CD4-positive, CD25-positive, alpha-beta regulatory T cell (primary cell): Measurements from ENCODE around the gene MTERF1. TPM values are rescaled to one million over a fixed set of nuclear protein-coding genes. Genes with fewer than 3 reads are reported as not detected.
"Not testable (repeated sequence)": the region's sequence is repeated elsewhere in the genome, so short reads cannot be mapped to it uniquely, and the experiment has no call there.

Source experiments
- ATAC-seq, 2 donors: fragments of 150-1000 bp; cut with Tn5 transposase; one replicate each; pipeline ENCODE4 v1.10.0; 2021; ENCODE audit warnings: low read depth in 2 of 2, moderate number of reproducible peaks in 2 of 2, moderate library complexity in 1 of 2
- DNase-seq, 3 donors: peaks; one replicate each; pipeline versions ENCODE4 v3.0.0 to v3.0.0-alpha.2; 2012 to 2022; ENCODE audit warnings: mixed read lengths in 1 of 3
- H3K27ac ChIP-seq: one replicate; pipeline ENCODE4 v1.7.0; 2013; ENCODE audit warnings: mild to moderate bottlenecking, low read length; ENCODE audit not compliant: insufficient read depth, poor library complexity, severe bottlenecking
- H3K27me3 ChIP-seq: one replicate; pipeline ENCODE4 v1.7.0; 2013; ENCODE audit warnings: low read length; ENCODE audit not compliant: control insufficient read depth, insufficient read depth
- H3K36me3 ChIP-seq: one replicate; pipeline ENCODE4 v1.7.0; 2013; ENCODE audit warnings: mild to moderate bottlenecking, low read length, moderate library complexity; ENCODE audit not compliant: control insufficient read depth, insufficient read depth
- H3K4me1 ChIP-seq: 2 replicates; pipeline ENCODE4 v1.7.0; 2013; ENCODE audit warnings: mild to moderate bottlenecking, low read length; ENCODE audit not compliant: insufficient read depth, control insufficient read depth, poor library complexity, severe bottlenecking
- H3K4me3 ChIP-seq: one replicate; pipeline ENCODE4 v1.7.0; 2013; ENCODE audit warnings: low read depth, mild to moderate bottlenecking, low read length, moderate library complexity
- H3K9me3 ChIP-seq, 2 experiments: 1 replicate in 1 of 2; 2 replicates in 1 of 2; pipeline ENCODE4 v1.7.0; 2013; ENCODE audit warnings: low read length in 2 of 2, mild to moderate bottlenecking in 1 of 2, moderate library complexity in 1 of 2; ENCODE audit not compliant: control insufficient read depth in 2 of 2
- H3K27ac Mint-ChIP-seq, 3 donors: one replicate each; pipeline ENCODE4 v1.8.0; 2020 to 2022; ENCODE audit warnings: mild to moderate bottlenecking in 3 of 3, mixed read lengths in 3 of 3, moderate library complexity in 2 of 3
- H3K27me3 Mint-ChIP-seq: one replicate; pipeline ENCODE4 v1.8.0; 2022; ENCODE audit warnings: mild to moderate bottlenecking, mixed read lengths
- H3K36me3 Mint-ChIP-seq: one replicate; pipeline ENCODE4 v1.8.0; 2020; ENCODE audit warnings: mixed read lengths
- H3K4me1 Mint-ChIP-seq, 4 donors: one replicate each; pipeline ENCODE4 v1.8.0; 2020 to 2022; ENCODE audit warnings: mixed read lengths in 4 of 4, mild to moderate bottlenecking in 1 of 4
- H3K4me3 Mint-ChIP-seq, 4 donors: one replicate each; pipeline ENCODE4 v1.8.0; 2020 to 2022; ENCODE audit warnings: mild to moderate bottlenecking in 4 of 4, mixed read lengths in 4 of 4, moderate library complexity in 3 of 4
- H3K9me3 Mint-ChIP-seq, 7 donors: one replicate each; pipeline ENCODE4 v1.8.0; 2020 to 2022; ENCODE audit warnings: mixed read lengths in 7 of 7, mild to moderate bottlenecking in 3 of 7, moderate library complexity in 2 of 7
- polyA plus RNA-seq, 4 donors: library from polyadenylated mRNA; unstranded; fragments of 300-500 nt; fragmentation: Illumina TruSeq; gene quantifications; one replicate each; pipeline ENCODE4 v1.2.3, GENCODE V29; 2021
- total RNA-seq: library from RNA; stranded (reverse); gene quantifications from one replicate; pipeline ENCODE4 v1.2.3, GENCODE V29; 2022

The MTERF1 gene
- total and polyA plus RNA-seq, 5 donors from 2014 or later: 9.5 to 20.4 (median 13.9) TPM

DNA sequence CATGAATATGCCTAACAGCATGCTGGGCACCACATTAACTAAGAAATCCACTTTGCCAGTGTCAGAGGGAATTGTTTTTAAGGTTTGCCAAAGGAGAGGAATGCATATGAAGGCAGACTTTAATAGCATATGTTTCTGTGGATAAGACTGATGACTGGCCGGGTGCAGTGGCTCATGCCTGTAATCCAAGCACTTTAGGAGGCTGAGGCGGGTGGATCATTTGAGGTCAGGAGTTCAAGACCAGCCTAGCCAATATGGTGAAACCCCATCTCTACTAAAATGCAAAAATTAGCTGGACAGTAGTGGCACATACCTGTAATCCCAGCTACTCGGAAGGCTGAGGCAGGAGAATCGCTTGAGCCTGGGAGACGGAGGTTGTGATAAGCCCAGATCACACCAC is 13.2 kb upstream of the MTERF1 start:
- H3K27me3 Mint-ChIP-seq: peaks cover 40% of the 10 kb centered on the region
- ATAC-seq, DNase-seq, H3K9me3 Mint-ChIP-seq, H3K27ac Mint-ChIP-seq, H3K4me1 Mint-ChIP-seq, H3K4me1 ChIP-seq, H3K4me3 Mint-ChIP-seq, H3K27ac ChIP-seq, H3K9me3 ChIP-seq, H3K36me3 ChIP-seq, H3K36me3 Mint-ChIP-seq, H3K4me3 ChIP-seq: not testable (repeated sequence)
- H3K27me3 ChIP-seq: peaks cover 18% of the 10 kb centered on the region

DNA sequence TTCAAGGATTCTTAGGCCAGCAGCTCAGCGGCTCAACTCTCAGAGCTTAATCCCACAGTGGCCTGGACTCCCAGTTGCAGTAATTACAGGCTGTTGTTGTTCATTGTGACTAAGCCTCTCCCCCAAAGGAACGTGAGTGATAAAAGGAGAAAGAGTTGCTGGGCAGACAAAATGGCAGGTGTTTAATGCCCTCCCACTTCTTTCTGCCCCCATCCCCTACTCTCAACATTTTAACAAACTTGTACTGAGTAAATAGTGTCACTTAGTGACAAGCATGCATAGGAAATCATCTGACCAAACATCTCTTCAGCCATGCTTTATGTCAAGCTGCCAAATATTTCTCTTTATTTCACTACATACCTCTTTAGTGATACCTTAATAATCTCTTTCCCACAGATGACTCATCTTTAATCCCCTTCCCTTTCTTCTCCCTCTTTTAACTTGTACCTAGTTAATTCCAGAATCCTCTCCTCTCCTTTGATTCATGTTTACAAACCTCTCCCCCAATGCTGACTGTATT is 12.4 kb upstream of the MTERF1 start:
- ATAC-seq (no peak), DNase-seq (no peak)
- Histone ChIP-seq H3K9me3 (no peaks in the 10 kb centered on the region), H3K36me3 (no peaks in the 10 kb centered on the region), H3K27me3 (peaks cover 11% of the 10 kb centered on the region), H3K27ac (no peak overlapping the region), H3K4me1 (no peaks in the 10 kb centered on the region), H3K4me3 (no peak overlapping the region)
- H3K36me3 Mint-ChIP-seq: no peaks in the 10 kb centered on the region
- H3K4me3 Mint-ChIP-seq: no peak overlapping the region
- H3K4me1 Mint-ChIP-seq: no peaks in the 10 kb centered on the region
- peaks cover 0 to 3% (median 0%) of the 10 kb centered on the region in 7 donors for H3K9me3 Mint-ChIP-seq
- peaks cover 40% of the 10 kb centered on the region for H3K27me3 Mint-ChIP-seq
- H3K27ac Mint-ChIP-seq: no peak overlapping the region

DNA sequence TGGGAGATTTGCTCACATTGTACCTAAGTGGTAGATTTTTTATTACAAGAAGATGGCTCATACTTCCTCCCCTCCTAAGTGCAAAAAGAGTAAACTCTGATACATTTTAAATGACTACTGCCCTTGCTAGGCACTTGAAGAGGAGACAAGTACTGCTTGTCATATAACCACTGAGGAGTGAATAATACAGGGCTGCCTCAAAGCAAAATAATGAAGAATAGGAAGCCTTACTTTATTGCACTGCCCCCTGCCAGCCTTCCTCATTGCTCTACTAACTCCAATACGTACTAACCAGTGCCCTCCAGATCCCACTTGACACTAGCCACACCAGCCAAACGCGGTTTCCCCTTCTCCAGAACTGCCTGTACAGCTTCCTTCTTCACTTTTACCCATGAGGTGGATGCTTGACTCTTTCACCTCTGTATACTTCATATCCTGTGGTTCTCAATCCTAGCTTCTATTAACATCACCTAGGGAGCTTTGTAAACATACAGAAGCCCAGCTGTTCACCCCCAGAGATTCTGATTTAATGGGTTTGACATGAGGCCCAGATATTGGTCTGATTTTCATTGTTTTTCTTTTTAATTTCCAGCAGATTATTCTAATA is 11.7 kb upstream of the MTERF1 start:
- Mint-ChIP-seq H3K27me3 (peaks cover 40% of the 10 kb centered on the region), H3K4me1 (no peaks in the 10 kb centered on the region), H3K4me3 (no peak overlapping the region), H3K36me3 (no peaks in the 10 kb centered on the region), H3K27ac (no peak overlapping the region), H3K9me3 (peaks cover 0 to 3% (median 0%) of the 10 kb centered on the region in 7 donors)
- no peak overlapping the region for H3K27ac ChIP-seq
- no peak overlapping the region for H3K4me3 ChIP-seq
- no peaks in the 10 kb centered on the region for H3K36me3 ChIP-seq
- DNase-seq (no peak), ATAC-seq (no peak)
- peaks cover 11% of the 10 kb centered on the region for H3K27me3 ChIP-seq
- no peaks in the 10 kb centered on the region for H3K4me1 ChIP-seq
- no peaks in the 10 kb centered on the region for H3K9me3 ChIP-seq

DNA sequence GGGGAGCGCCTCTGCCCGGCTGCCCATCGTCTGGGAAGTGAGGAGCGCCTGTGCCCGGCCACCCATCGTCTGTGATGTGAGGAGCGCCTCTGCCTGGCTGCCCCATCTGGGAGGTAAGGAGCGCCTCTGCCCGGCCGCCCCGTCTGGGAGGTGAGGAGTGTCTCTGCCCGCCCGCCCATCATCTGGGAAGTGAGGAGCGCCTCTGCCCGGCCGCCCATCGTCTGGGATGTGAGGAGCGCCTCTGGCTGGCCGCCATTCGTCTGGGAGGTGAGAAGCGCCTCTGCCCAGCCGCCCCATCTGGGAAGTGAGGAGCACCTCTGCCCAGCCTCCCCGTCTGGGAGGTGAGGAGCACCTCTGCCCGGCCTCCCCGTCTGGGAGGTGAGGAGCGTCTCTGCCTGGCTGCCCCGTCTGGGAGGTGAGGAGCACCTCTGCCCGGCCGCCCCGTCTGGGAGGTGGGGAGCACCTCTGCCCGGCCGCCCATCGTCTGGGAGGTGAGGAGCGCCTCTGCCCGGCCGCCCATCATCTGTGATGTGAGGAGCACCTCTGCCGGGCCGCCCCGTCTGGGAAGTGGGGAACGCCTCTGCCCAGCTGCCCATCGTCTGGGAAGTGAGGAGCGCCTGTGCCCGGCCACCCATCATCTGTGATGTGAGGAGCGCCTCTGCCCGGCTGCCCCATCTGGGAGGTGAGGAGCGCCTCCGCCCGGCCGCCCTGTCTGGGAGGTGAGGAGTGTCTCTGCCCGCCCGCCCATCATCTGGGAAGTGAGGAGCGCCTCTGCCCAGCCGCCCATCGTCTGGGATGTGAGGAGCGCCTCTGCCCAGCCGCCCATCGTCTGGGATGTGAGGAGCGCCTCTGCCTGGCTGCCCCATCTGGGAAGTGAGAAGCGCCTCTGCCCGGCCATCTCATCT is 8.0 kb upstream of the MTERF1 start:
- H3K9me3 Mint-ChIP-seq, H3K9me3 ChIP-seq: not testable (repeated sequence)

DNA sequence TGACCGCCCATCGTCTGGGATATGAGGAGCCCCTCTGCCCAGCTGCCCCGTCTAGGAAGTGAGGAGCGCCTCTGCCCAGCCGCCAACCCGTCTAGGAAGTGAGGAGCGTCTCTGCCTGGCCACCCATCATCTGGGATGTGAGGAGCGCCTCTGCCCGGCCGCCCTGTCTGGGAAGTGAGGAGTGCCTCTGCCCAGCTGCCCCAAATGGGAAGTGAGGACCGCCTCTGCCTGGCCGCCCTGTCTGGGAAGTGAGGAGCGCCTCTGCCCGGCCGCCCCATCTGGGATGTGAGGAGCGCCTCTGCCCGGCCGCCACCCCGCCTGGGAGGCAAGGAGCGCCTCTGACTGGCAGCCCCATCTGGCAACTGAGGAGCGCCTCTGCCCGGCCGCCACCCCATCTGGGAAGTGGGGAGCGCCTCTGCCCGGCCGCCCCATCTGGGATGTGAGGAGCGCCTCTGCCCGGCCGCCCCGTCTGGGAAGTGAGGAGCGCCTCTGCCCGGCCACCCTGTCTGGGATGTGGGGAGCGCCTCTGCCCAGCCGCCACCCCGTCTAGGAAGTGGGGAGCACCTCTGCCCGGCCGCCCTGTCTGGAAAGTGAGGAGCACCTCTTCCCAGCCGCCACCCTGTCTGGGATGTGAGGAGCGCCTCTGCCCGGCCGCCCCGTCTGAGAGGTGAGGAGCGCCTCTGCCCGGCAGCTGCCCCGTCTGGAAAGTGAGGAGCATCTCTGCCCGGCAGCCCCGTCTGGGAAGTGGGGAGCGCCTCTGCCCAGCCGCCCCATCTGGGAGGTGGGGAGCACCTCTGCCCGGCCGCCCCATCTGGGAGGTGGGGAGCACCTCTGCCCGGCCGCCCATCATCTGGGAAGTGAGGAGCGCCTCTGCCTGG is 7.1 kb upstream of the MTERF1 start:
- not testable (repeated sequence) for H3K27me3 Mint-ChIP-seq, H3K27ac ChIP-seq, H3K9me3 Mint-ChIP-seq, H3K4me1 Mint-ChIP-seq, H3K4me3 Mint-ChIP-seq, H3K9me3 ChIP-seq, H3K36me3 Mint-ChIP-seq, ATAC-seq, DNase-seq, H3K27ac Mint-ChIP-seq, H3K36me3 ChIP-seq, H3K4me3 ChIP-seq, H3K4me1 ChIP-seq, H3K27me3 ChIP-seq

More for the DNA sequence above, 8.0 kb upstream of the MTERF1 start:
- not testable (repeated sequence) for ATAC-seq, H3K36me3 ChIP-seq, DNase-seq, H3K4me3 ChIP-seq, H3K27ac Mint-ChIP-seq, H3K27ac ChIP-seq, H3K4me1 Mint-ChIP-seq, H3K27me3 ChIP-seq, H3K4me1 ChIP-seq, H3K4me3 Mint-ChIP-seq, H3K36me3 Mint-ChIP-seq
- H3K27me3 Mint-ChIP-seq: peaks cover 14% of the 10 kb centered on the region

DNA sequence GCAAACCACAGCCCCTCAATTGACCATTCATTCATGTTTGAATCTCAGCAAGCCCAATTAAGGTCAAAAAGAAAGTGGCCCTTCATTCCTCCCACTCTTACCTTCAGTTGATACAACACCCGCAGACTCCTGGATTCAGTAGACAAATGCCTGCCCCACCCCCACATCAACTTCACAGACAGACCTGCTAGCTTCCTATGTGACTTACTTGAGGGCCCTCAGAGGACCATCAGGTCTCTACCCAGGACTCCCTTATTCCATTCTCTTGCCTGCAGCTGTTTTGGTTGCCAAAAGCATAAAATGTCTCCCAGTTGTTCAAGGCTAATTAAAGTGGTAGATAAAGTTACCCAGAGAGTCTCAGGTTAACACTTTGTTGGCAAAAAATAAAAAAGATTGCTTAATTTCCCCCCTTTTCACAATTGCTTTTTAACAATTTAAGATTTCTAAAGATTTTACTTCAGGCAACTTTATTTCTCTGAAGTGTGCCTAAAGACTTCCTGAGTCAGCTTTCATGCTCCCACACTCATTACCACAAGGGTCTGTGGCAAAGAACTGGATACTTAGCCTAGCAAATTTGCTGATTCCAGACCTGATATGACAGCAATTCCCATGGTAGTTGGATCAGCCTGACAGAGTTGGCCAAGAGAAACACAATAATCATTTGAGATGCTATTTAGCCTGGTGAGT is 3.3 kb upstream of the MTERF1 start:
- H3K4me3 Mint-ChIP-seq: peak overlapping the region in 2 of 4 donors; percentile 58 to 73
- Histone ChIP-seq H3K9me3 (no peaks in the 10 kb centered on the region), H3K4me3 (no peak overlapping the region), H3K36me3 (no peaks in the 10 kb centered on the region), H3K27ac (no peak overlapping the region), H3K27me3 (no peaks in the 10 kb centered on the region), H3K4me1 (peaks cover 17% of the 10 kb centered on the region)
- H3K36me3 Mint-ChIP-seq: peaks cover 9% of the 10 kb centered on the region
- peaks cover 18 to 27% (median 20%) of the 10 kb centered on the region in 4 donors for H3K4me1 Mint-ChIP-seq
- peak overlapping the region in 1 of 3 donors; percentile 16 for H3K27ac Mint-ChIP-seq
- peaks cover 6% of the 10 kb centered on the region for H3K27me3 Mint-ChIP-seq
- ATAC-seq: no peak
- peaks cover 0 to 7% (median 0%) of the 10 kb centered on the region in 7 donors for H3K9me3 Mint-ChIP-seq
- DNase-seq: no peak

DNA sequence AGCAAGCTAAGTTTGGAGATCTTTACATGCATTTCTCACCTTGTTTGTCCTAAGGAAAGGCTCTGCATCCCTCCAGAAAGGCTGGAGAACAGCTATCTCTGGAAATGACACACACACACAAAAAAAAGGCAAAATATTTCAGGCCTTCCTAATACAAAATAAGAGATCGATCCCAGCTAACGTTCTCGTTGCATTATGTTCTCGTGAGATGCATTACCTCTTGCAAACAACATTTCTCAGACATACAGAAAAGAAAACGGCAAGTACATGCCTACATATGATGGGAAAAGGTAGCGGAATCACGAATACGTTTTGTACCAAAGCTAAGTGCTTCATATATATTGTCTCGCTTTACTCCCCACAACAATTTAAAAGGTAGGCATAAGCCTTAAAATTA is 488 bp downstream of the MTERF1 start:
- peak overlapping the region; percentile 94 to 99 (median 96) for H3K4me3 Mint-ChIP-seq
- peak overlapping the region; percentile 95 to 98 (median 96) for H3K27ac Mint-ChIP-seq
- peaks cover 38 to 53% (median 39%) of the 10 kb centered on the region in 4 donors for H3K4me1 Mint-ChIP-seq
- ATAC-seq (no peak), DNase-seq (no peak)
- H3K4me3 ChIP-seq: peak overlapping the region; percentile 98
- peak overlapping the region; percentile 75 for H3K27ac ChIP-seq
- H3K4me1 ChIP-seq: peaks cover 17% of the 10 kb centered on the region
- H3K9me3 Mint-ChIP-seq: peaks cover 0 to 3% (median 0%) of the 10 kb centered on the region in 7 donors
- H3K36me3 Mint-ChIP-seq: peaks cover 28% of the 10 kb centered on the region
- peaks cover 6% of the 10 kb centered on the region for H3K27me3 Mint-ChIP-seq
- peaks cover 11% of the 10 kb centered on the region for H3K36me3 ChIP-seq
- H3K27me3 ChIP-seq: no peaks in the 10 kb centered on the region
- H3K9me3 ChIP-seq: no peaks in the 10 kb centered on the region
